Activated T-helper 1 cell treated with anti-CD3 and anti-CD28 coated beads, Interleukin-12 subunit alpha, Interleukin-12 subunit beta, Interleukin-2, Interleukin-4 antibody, amounts not matched to agents 30 ng/mL and 10 ng/mL and 1 ng/mL, durations not matched to agents 14 hours and 24 hours and 36 hours (primary cell): ENCODE data around the gene ABCC6. TPM values are rescaled to one million over a fixed set of nuclear protein-coding genes. Genes with fewer than 3 reads are reported as not detected.
"Not testable (repeated sequence)": the region's sequence is repeated elsewhere in the genome, so short reads cannot be mapped to it uniquely, and the experiment has no call there.

ENCODE experiments used
- DNase-seq: peaks from one replicate; pipeline ENCODE4 v3.0.0; 2021; ENCODE audit warnings: low spot score
- H3K27ac Mint-ChIP-seq: one replicate; pipeline ENCODE4 v1.8.0; 2021; ENCODE audit warnings: mild to moderate bottlenecking, mixed read lengths
- H3K27me3 Mint-ChIP-seq: one replicate; pipeline ENCODE4 v1.8.0; 2022; ENCODE audit warnings: mild to moderate bottlenecking, moderate library complexity, mixed read lengths; ENCODE audit not compliant: insufficient read depth
- H3K36me3 Mint-ChIP-seq: one replicate; pipeline ENCODE4 v1.8.0; 2021; ENCODE audit warnings: low read depth, mixed read lengths
- H3K4me1 Mint-ChIP-seq: one replicate; pipeline ENCODE4 v1.8.0; 2021; ENCODE audit warnings: low read depth, mixed read lengths
- H3K4me3 Mint-ChIP-seq: one replicate; pipeline ENCODE4 v1.8.0; 2021; ENCODE audit warnings: mild to moderate bottlenecking, moderate library complexity, mixed read lengths
- H3K9me3 Mint-ChIP-seq: one replicate; pipeline ENCODE4 v1.8.0; 2021; ENCODE audit warnings: mixed read lengths
- intact Hi-C: fragments of 100-400 bp; cut with micrococcal nuclease; formaldehyde crosslinking; loops from one replicate; pipeline ENCODE4 v1.15.1; 2024
- total RNA-seq: library from RNA; stranded (reverse); gene quantifications from 2 replicates; pipeline ENCODE4 v1.2.3, GENCODE V29; 2022

The ABCC6 gene
- total RNA-seq, 1 donor from 2014 or later = not detected

DNA sequence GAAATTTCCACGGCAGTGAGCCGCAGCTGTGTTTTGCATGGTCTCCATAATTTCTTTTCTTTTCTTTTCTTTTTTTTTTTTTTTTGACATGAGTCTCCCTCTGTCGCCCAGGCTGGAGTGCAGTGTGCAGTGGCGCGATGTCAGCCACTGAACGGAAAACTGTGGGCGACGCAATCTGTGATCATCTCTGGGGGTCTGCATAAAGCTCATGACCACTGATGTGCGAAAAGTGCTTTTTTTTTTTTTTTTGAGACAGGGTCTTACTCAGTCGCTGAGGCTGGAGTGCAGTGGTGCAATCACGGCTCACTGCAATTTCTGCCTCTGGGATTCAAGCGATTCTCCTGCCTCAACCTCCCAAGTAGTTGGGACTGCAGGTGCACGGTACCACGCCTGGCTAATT is 117.6 kb downstream of the ABCC6 start:
- H3K4me3 Mint-ChIP-seq = no peak overlapping the region
- intact Hi-C loops = no loop called here
- H3K27me3 Mint-ChIP-seq = no peaks in the 10 kb centered on the region
- no peaks in the 10 kb centered on the region for H3K4me1 Mint-ChIP-seq
- no peak for DNase-seq
- H3K36me3 Mint-ChIP-seq = peaks cover 45% of the 10 kb centered on the region
- H3K27ac Mint-ChIP-seq = no peak overlapping the region
- no peaks in the 10 kb centered on the region for H3K9me3 Mint-ChIP-seq

GRCh38 chr16:16104804-16105141 is 118.5 kb downstream of the ABCC6 start:
- intact Hi-C loops, H3K4me1 Mint-ChIP-seq, H3K4me3 Mint-ChIP-seq, H3K9me3 Mint-ChIP-seq, H3K27ac Mint-ChIP-seq, DNase-seq, H3K27me3 Mint-ChIP-seq: not testable (repeated sequence)
- peaks cover 43% of the 10 kb centered on the region for H3K36me3 Mint-ChIP-seq

DNA sequence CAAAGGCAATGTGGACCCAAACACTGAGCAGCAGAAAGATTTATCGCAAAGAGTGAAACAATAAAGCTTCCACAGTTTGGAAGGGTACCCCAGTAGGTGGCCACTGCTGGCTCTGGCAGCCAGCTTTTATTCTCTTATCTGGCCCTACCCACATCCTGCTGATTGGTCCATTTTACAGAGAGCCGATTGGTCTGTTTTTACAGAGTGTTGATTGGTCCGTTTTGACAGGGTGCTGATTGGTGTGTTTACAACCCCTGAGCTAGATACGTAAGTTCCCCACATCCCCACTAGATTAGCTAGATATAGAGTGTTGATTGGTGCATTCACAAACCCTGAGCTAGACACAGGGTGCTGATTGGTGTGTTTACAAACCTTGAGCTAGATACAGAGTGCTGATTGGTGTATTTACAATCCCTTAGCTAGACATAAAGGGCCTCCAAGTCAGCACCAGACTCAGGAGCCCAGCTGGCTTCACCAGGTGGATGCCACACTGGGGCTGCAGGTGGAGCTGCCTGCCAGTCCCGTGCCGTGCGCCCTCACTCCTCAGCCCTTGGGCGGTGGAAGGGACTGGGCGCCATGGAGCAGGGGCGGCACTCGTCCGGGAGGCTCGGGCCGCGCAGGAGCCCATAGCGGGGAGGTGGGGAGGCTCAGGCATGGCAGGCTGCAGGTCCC is 119.0 kb downstream of the ABCC6 start:
- peaks cover 44% of the 10 kb centered on the region for H3K36me3 Mint-ChIP-seq
- H3K4me3 Mint-ChIP-seq, H3K4me1 Mint-ChIP-seq, H3K27ac Mint-ChIP-seq, intact Hi-C loops, DNase-seq, H3K9me3 Mint-ChIP-seq, H3K27me3 Mint-ChIP-seq: not testable (repeated sequence)

DNA sequence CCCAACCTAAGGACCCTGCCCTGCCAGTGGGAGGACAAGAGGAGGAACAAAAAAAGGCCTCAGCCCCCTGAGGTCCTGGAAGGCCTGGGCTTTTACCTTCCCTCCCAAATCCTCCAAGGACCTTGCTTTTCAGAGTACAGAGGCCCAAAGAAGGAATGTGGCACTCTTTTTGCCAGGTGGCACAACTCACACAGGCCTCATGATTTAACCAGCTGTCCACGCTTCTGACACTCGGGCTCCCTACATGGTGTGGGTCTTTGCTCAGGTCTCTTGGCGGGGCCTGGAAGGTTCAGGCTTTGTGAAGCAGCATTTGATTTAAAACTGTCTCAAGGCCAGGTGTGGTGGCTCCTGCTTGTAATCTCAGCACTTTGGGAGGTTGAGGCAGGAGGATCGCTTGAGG is 120.6 kb downstream of the ABCC6 start:
- peaks cover 54% of the 10 kb centered on the region for H3K36me3 Mint-ChIP-seq
- intact Hi-C loops = no loop called here
- H3K4me1 Mint-ChIP-seq = no peaks in the 10 kb centered on the region
- H3K4me3 Mint-ChIP-seq = no peak overlapping the region
- DNase-seq = no peak
- no peaks in the 10 kb centered on the region for H3K27me3 Mint-ChIP-seq
- H3K9me3 Mint-ChIP-seq = no peaks in the 10 kb centered on the region
- H3K27ac Mint-ChIP-seq = no peak overlapping the region

DNA sequence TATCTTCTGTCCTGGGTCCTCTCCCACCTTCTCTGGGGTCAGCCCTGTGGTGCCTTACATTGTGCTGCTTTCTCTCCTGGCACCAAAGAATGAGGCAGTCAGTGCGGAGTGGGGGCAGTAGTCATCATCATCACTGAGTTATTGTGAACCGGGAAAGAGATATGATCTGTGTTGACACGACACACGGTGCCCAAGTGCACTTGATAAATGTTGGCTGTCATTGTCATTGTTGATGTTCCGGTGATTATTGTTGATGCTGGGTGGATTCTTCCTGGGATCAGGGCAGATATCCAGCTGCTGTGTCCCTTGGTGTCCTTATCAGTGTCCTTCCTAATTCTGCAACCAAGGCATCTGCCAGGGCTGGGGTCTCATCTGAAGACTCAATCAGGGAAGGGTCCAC is 121.7 kb downstream of the ABCC6 start:
- Mint-ChIP-seq H3K27me3 (no peaks in the 10 kb centered on the region), H3K4me1 (no peaks in the 10 kb centered on the region), H3K36me3 (peaks cover 51% of the 10 kb centered on the region), H3K9me3 (no peaks in the 10 kb centered on the region), H3K27ac (no peak overlapping the region), H3K4me3 (no peak overlapping the region)
- intact Hi-C loops = no loop called here
- DNase-seq = no peak

DNA sequence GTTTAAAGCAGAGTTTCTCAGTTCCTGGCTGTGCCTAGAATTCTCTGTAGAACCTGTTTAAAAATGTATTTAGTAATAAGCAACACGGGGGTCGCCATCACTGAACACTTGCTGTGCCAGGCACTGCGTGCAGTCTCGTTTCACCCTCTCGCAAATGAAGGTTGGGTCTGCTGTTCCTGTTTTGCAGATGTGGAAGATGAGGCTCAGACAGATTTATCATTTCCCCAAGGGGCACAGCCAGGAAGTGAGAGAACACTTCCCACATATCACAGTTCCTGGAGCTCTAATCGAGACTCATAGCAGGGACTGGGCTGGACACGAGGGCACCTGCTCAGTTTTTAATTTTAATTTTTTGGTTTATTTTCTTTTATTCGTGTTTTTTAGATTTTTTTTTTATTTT is 122.7 kb downstream of the ABCC6 start:
- Mint-ChIP-seq H3K27me3 (no peaks in the 10 kb centered on the region), H3K4me3 (no peak overlapping the region), H3K9me3 (no peaks in the 10 kb centered on the region), H3K36me3 (peaks cover 54% of the 10 kb centered on the region), H3K4me1 (no peaks in the 10 kb centered on the region), H3K27ac (peak overlapping the region; percentile 21)
- DNase-seq = no peak
- intact Hi-C loops = no loop called here

DNA sequence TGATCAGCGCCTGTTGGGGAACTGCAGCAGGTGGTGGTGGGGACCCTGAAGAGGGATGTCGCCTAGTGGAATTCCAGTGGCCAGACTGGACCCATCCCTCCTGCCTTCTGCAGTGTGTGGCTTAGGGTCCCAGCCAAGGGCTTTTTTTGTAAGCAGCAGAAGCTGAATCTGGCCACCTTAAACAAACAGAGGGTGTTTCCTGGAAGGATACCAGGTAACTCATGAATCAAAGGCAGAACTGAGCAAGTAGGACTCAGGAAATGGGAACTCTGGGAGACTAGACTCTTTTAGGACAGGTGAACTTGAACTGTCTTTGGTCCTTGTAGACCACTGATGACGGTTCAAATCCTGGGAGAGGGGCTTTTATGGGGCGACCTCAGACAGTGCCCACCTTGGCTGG is 124.0 kb downstream of the ABCC6 start:
- Mint-ChIP-seq H3K36me3 (peaks cover 49% of the 10 kb centered on the region), H3K9me3 (no peaks in the 10 kb centered on the region), H3K4me3 (no peak overlapping the region), H3K4me1 (no peaks in the 10 kb centered on the region), H3K27ac (peak overlapping the region; percentile 23), H3K27me3 (no peaks in the 10 kb centered on the region)
- DNase-seq = no peak
- intact Hi-C loops = no loop called here

Other genes starting within 250 kb of the ABCC6 start
- 53.5 and 60.7 TPM in 2 replicates for gene NOMO3, start 9.0 kb upstream of the ABCC6 start, total RNA-seq
- 3.9 and 9.4 TPM in 2 replicates for gene NPIPA7, start 155.6 kb upstream of the ABCC6 start, total RNA-seq